GM18868 (cell line): Measurements from ENCODE around the gene HEXIM2.

ENCODE experiments used
- ATAC-seq: cut with Tn5 transposase; IDR thresholded peaks from one replicate; pipeline ENCODE4 v1.9.1; 2021; ENCODE audit warnings: mild to moderate bottlenecking, moderate library complexity; ENCODE audit not compliant: unreplicated experiment

Gene HEXIM2

GRCh38 chr17:45218895-45219661, 57.4 kb downstream of the HEXIM2 start:
- no peak for ATAC-seq
